AG09319 (cell line): Measurements from ENCODE around the gene SMC6.

Experiments used
- DNase-seq: peaks from one replicate; pipeline ENCODE4 v3.0.0-alpha.2; 2010; ENCODE audit warnings: low read depth; ENCODE audit errors: extremely low read depth
- TF ChIP-seq, protein P1 (sequence below): IDR thresholded peaks from 2 replicates; pipeline ENCODE4 v1.5.1; 2011; ENCODE audit warnings: low read depth, mild to moderate bottlenecking, inconsistent platforms, low read length, moderate library complexity

SMC6 gene

DNA sequence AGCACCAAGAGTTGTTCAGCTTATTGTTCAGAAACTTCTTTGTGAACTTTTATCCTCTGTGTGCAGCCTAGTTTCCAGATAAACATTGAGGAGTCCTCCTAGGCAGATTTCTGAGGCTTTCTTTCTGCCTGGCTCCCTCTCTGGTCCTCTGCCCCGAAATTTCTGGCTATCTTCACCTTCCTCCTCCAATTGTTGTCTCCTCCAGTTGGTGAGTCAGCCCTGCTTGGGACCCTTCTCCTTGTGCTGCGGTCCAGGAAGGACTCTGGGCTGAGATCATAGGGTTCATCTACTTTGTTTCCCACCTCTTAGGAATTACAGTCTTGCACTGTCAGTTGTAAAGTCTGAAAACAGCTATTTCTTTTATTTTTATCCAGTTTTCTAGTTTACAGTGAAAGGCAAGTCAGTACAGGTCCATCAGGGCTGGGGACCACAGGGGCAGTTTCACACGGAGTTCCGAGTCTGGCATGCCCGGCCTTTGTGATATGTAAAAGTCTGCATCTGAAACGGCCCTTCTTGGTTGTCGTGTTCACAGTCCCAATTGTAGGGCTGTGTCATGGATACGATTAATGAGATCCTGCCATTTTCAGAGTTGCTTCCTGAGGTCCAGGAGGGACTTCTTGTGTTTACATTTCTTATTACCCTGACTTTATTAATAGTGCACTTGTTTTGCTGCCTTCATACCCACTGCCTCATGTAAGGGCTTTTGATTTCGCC is 100.8 kb downstream of the SMC6 start:
- TF ChIP-seq, protein P1, sequence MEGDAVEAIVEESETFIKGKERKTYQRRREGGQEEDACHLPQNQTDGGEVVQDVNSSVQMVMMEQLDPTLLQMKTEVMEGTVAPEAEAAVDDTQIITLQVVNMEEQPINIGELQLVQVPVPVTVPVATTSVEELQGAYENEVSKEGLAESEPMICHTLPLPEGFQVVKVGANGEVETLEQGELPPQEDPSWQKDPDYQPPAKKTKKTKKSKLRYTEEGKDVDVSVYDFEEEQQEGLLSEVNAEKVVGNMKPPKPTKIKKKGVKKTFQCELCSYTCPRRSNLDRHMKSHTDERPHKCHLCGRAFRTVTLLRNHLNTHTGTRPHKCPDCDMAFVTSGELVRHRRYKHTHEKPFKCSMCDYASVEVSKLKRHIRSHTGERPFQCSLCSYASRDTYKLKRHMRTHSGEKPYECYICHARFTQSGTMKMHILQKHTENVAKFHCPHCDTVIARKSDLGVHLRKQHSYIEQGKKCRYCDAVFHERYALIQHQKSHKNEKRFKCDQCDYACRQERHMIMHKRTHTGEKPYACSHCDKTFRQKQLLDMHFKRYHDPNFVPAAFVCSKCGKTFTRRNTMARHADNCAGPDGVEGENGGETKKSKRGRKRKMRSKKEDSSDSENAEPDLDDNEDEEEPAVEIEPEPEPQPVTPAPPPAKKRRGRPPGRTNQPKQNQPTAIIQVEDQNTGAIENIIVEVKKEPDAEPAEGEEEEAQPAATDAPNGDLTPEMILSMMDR: no peak

DNA sequence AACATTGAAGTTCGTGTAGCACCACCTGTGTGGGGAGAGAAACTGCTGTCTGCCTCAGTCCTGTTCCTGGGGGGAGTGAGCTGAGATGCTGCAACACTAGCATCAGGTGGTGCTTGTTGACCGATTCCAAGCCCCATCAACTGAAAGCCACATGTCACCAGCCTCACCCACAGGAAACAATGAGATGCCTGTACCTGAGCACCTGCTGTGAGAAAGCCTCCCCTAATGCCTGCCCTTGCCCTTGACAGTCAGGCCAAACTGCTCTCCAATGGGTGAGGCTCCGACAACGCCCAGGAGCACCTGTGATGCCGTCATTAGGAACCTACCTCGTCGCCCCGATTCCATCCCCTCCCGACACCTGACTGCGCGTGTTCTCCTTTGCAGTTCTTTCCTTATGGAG is 104.6 kb downstream of the SMC6 start:
- TF ChIP-seq, protein P1: no peak
- DNase-seq: no peak

More for the DNA sequence above, 100.8 kb downstream of the SMC6 start:
- DNase-seq: no peak

DNA sequence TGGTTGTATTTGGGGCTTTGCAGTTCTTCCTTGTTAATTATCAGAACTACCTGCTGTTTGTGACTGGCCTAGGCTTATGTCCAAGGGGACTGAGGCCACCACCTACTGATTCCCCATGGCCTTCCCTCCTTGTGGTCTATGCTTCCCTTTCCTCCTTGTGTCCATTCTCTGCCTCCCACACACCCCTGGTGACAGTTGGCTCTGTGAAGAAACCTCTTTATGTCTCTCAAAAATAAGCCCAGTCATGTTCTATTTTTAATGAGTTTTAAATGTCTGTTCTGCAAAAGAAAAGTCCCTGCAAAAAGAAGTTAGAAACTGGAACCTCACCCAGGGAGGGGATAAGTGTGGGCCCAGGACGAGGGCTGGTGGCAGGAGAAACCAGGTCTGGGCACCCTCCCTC is 105.0 kb downstream of the SMC6 start:
- TF ChIP-seq, protein P1: no peak
- DNase-seq: no peak

DNA sequence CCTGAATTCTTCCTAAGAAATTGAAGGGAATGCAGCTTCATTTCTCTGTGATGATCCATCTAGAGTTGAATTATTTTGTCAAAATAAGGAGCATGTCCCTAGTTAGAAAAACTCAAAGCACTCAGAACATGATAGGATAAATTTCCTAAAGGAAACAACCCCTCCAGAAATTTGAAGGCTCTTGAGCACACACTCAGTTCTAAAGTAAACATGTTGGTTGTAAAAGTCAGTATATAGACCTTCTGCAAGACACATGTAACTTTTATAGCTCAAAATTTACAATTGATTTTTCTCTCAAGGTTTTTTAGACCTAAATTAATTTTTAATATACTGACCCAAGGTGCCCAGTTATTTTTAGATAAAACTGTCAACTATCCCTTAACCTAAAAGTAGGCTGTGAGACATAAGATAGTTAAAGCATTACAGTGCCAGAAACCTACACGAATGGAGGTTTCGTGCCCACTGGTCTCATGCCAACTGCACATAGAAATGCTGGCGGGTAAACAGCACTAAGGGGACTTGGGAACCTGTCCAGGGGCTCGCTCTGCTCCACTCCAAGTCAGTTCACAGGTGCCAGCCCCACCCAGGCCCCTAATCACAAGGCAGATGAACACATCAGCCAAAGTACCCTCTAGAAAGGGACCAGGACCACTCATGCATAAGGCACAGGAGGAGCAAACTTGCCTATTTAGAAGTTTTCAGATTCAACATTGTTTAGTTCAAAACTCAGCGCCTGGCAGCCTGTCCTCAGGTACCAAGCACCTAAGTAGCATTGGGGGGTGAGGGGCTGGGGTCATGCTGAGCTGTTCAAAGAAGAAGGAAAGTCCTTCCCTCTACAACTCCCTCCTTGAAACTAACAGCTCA is 106.5 kb downstream of the SMC6 start:
- no peak for DNase-seq
- TF ChIP-seq, protein P1: no peak

DNA sequence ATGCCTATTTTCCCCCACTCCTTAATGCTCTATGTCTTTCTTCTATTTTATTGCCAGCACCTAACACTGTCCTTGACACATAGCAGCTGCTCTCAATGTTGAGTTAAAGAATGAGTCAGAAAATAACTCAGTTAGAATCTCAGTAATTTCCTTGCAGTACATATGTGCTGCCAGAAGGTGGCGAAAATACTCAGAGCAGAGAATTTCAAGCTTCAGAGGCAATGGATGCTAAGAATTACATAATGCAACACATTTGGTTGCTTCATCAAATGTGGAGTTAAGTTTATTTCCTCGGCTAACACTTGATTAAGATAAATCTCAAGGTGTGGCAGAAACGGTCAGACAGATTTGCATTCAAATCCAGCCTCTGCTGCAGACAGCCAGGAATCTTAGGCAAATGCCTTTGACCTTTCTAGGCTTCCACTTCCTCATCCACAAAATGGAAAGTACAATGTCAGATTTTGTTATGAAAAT is 107.5 kb downstream of the SMC6 start:
- TF ChIP-seq, protein P1: peak; percentile 82

DNA sequence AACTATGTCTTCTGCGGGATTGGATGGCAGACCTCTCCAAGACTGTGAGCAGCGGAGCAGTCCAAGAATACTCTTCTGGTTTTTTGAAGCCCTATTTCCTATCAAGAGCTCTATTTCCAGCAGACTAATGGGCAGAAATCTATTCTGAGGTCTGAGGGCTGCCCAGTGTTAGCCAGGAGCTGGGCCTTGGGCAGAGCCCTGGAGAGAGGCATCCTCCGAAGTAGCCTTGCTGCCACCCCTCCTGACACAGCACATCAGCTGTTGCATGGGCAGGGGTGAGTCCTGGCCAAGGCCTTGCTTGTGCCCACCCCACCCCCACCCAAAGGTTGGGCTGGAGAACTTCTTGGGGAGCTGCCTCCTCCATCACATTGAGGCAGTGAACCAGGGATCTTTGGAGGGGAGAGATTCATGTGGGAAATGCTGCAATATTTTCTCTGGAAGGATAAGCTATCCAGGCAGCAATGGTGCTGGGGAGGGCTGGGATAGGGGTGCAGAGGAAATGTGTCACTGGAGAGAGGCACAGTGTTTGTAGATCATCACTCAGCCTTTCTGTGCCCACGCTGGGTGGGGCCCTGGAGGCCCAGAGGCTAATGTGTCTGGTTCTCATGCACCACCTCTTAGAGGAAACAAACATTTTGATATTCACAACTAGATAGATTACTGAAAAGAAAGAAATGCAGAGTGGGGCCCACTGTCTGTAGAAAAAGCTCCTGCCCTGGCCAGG is 108.5 kb downstream of the SMC6 start:
- TF ChIP-seq, protein P1: no peak
- no peak for DNase-seq

More for the DNA sequence above, 107.5 kb downstream of the SMC6 start:
- DNase-seq: peak; percentile 57
